Fibroblast of pulmonary artery (primary cell): ENCODE measurements around the gene CPNE5.

ENCODE experiments used
- DNase-seq: peaks from one replicate; pipeline ENCODE4 v3.0.0-alpha.2; 2010; ENCODE audit warnings: low read depth
- H3K4me3 ChIP-seq: replicated peaks from 2 replicates; pipeline ENCODE4 v1.5.1; 2011; ENCODE audit warnings: low read depth, mild to moderate bottlenecking, control low read depth, low read length, moderate library complexity
- CTCF ChIP-seq: IDR thresholded peaks from 2 replicates; pipeline ENCODE4 v1.5.1; 2011; ENCODE audit warnings: mild to moderate bottlenecking, control low read depth, low read length, inconsistent platforms; ENCODE audit errors: missing control alignments

Gene CPNE5

GRCh38 chr6:36863670-36864540 is 24.7 kb upstream of the CPNE5 start:
- H3K4me3 ChIP-seq = no peak overlapping the region
- TF ChIP-seq CTCF = no peak
- DNase-seq = no peak

GRCh38 chr6:36862848-36863382 is 23.7 kb upstream of the CPNE5 start:
- no peak for DNase-seq
- H3K4me3 ChIP-seq = no peak overlapping the region
- TF ChIP-seq CTCF = no peak

- no peak for DNase-seq
- TF ChIP-seq CTCF = no peak
- no peak overlapping the region for H3K4me3 ChIP-seq
These were observed 23.1 kb upstream of the CPNE5 start for GRCh38 chr6:36862164-36862847.

GRCh38 chr6:36860126-36860525 is 20.9 kb upstream of the CPNE5 start:
- no peak for DNase-seq
- no peak overlapping the region for H3K4me3 ChIP-seq
- no peak for TF ChIP-seq CTCF

- H3K4me3 ChIP-seq = no peak overlapping the region
- TF ChIP-seq CTCF = no peak
- DNase-seq = peak; percentile 87
These were observed 19.2 kb upstream of the CPNE5 start for GRCh38 chr6:36858407-36858981.

GRCh38 chr6:36857325-36857724 is 18.1 kb upstream of the CPNE5 start:
- H3K4me3 ChIP-seq = no peak overlapping the region
- DNase-seq = no peak
- no peak for TF ChIP-seq CTCF
